T-helper 22 cell (primary cell): ENCODE measurements around the gene MTMR8.
"Not testable (repeated sequence)": the region's sequence is repeated elsewhere in the genome, so short reads cannot be mapped to it uniquely, and the experiment has no call there.

Experiments used
- DNase-seq: peaks from one replicate; pipeline ENCODE4 v3.0.0-alpha.2; 2020; ENCODE audit warnings: low read depth

Gene MTMR8

DNA sequence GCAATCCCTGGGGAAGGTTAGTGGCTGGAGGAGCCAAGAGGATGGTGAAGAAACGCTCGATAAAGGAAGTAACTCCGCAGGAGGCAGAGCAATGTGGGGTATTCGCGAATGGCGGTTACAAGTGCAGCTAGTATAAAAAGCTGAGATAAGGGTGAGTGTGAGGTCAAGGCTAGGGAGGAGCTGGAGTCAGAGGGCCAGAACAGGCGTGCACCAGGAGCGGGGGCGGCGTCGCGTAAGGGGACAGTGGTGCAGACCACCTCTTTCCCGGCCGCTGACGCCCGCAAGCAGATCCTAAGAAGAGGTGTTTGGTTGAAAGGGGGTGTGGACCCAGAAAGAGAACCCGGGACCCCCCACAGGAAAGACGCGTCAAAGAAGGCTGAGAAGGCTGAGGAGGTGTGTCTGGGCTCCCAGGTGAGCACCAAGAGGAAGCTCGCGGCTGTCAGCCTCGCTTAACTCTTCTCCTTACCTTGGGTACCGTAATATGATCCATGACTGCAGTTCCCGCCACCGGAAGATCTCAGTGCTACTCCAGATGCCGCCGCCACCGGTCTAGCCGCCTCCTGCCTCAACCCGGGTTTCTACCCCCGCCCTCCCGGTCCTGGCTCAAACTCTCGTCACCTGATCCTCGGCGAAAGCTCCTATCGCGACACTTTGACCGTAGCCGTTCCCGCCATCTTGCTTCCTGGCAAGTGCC, at the start of gene MTMR8:
TSS of gene MTMR8 (minus strand) at position 579 of the 694 bp plus-strand sequence. CDS start at position 490, 89 bp downstream.
- peak; percentile 65 for DNase-seq

DNA sequence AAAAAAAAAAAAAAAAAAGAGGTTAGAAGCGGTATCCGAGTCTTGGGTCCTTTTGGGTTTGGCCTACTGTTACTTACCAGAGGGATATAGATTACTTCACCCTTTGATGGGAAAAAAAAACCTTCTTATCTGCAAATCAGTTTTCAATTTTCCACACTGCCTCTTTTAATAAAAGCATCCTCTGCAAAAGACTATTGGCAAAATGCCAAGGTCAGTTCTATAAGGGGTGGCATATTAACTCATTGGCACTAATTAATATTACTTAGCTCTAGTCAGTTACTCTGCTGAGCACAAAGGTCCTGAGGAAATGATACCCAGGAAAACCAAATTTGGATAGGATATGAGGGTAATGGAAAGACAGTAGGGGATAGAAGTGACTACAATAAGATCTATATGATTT, 44.3 kb upstream of the MTMR8 start:
- no peak for DNase-seq

DNA sequence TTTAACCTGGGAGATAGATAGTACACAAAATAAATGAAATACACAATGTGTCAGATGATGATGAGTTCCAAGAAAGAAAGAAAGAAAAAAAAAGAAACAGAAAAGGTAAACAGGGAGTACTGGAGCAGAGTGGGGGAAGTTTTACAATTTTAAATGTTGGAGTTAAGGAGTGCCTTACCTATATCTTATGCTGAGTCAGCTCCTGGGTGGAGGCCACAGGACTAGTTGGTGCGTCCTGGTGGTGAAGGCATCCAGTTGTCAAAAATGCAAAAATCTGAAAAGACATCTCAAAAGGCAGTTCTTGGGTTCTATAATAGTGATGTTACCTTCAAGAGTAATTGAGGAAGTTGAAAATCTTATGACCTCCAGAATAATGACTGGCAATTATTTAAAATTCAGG, 42.4 kb upstream of the MTMR8 start:
- DNase-seq, result no peak

DNA sequence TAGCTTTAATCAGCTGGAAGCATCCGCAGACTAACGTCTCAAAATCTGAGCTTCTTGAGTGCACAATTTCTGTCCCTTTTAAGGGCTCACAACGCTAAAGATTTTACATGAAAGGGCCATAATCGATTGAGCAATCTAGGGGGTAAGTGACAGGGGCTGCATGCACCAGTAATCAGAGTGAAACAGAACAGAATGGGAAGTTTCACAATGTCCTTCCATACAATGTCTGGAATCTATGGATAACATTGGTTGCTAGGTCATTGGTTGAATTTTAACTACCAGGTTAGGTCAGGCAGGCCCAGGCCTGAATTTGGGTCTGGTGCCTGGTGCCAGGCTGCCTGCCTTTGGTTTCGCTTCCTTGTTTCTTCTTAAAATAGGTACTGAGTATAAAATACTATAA, 42.0 kb upstream of the MTMR8 start:
- no peak for DNase-seq

DNA sequence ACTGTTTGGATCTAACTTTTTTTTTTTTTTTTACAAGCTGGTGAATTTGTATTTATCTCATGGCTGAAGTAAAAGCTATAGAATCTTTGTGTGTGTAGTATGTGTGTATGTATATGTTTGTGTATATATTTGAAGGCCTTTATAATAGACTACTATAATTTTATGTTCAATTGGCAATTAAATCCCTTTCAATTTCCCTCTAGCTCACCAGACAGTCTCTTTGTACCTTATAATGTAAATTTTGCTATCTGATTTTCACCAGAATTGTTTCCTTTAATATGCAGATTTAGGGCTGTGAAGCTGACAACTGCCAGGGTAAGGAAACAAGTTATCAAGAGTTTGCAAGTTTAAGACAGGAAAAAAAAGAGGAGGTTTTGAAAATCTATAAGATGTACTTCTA, 33.1 kb upstream of the MTMR8 start:
- DNase-seq, result no peak

DNA sequence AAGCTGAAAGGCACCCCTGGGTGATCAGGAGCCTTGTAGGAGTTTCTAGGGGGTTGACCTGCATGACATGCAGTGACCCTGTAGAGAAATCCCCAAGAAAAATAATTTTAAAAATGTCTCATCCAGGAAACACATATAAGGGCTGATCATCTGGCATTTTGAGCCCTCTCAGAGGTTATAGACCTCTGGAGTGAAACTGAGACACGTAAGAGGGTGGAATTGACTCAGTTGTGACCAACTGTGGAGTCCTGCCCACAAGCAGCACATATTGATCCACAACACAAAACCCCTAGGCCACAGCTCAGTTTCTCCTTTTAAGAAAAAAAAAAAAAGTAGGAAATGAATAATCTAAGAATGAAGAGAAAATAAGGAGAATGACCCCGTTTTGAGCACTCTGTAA, 32.5 kb upstream of the MTMR8 start:
- DNase-seq, result no peak

DNA sequence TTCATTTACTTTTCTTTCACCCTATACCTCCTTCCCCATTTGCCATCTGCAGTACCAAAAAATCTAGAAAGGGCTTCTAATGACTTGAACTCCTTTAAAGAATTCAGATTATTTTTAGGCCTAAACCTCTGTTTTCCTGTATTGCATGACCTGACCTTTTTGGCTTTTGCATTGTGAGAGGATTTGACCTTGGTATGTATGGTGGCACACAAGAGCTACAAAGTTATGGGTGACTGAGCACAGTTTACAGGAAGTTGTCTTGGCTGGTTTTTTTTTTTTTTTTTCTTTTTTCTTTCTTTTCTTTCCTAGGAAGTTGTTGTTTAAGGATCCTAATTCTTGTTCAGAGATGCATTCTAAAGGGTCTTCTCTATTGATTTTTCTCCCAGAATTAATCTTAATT, 32.0 kb upstream of the MTMR8 start:
- no peak for DNase-seq

DNA sequence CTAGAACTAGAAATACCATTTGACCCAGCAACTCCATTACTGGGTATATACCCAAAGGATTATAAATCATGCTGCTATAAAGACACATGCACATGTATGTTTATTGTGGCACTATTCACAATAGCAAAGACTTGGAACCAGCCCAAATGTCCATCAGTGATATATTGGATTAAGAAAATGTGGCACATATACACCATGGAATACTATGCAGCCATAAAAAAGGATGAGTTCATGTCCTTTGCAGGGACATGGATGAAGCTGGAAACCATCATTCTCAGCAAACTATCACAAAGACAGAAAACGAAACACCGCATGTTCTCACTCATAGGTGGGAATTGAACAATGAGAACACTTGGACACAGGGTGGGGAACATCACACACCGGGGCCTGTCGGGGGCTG, 14.5 kb upstream of the MTMR8 start:
- not testable (repeated sequence) for DNase-seq

DNA sequence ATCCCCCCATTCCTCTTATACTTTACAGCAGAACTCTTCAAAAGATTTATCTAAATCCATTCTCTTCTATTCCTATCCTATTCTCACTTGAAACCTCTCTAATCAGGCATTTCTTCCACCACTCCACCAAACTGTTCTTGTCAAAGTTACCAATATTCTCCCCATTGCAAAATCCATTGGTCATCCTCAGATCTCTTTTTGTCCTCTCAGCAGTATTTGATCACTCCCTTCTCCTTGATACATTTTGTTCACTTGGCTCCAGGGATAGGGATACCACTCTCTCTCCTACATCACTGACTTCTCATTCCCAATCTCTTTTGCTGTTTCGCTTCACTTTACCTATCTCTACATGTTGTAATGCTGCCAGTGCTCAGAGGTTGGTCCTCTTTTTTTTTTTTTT, 2.8 kb upstream of the MTMR8 start:
- no peak for DNase-seq

DNA sequence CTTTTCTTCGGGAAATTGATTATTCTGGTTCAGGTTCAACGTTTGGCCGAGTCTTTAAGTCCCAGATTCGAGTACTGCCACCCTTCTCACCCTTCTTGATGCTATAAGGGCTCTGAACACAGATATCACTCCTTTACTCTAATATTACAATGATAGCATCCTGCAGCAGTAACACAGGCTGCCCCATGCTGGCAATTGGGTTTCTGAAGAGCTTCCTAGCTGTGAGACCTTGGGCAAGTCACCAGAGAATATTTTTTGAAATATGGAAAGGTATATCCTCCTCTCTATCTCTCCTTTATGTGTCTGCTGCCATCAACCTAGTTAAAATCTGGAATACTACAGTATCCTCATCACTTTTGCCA, 297 bp upstream of the MTMR8 start:
- DNase-seq, result no peak

DNA sequence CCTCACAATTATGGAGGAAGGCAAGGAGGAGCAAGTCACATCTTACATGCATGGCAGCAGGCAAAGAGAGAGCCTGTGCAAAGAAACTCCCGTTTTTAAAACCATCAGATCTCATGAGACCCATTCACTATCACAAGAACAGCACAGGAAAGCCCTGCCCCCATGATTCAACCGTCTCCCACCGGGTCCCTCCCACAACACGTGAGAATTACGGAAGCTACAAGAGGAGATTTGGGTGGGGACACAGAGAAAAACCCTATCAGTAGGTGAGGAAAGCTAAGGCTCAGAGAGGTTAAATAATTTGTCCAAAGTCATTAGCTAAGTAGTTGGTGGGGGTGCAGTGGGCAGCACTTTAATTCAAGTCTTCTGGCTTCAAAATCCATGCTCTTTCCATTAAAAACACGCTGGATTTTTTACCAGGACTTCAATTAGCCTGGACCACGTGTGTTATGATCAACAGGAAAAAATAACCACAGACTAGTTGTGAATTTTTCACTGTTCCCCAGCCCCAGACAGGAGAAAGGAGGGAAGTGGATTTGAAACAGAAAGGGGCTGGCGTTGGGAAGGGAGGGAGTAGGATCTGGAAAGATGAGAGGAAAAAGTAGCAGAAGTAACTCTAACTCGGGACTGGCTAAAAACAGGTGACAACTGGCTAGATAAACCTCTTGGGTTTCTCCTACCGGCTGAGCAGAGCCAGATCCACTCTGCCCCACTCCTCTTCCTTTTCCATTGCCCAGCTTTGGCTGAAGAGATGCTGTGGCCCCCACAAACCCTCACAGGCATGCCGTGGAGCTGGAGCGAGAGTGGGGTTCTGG, 986 bp downstream of the MTMR8 start:
- DNase-seq, result no peak

DNA sequence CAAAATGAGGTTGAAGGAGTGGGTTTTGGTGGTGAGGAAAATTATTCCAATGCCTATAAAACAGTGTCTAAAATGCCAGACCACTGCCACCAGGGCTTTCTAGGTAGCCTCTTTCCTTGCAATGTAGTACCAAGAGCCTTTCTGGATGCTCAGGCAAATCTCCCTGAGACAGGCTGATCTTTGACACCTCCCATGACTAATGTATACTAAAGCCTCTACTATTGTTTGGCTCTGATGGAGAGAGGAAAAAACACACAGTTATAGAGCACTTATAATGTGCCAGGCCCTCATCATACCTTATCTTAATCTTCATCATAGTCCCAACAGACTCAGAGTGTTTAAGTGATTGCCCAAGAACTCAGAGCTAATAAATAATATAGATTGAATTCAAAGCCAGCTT, 5.8 kb downstream of the MTMR8 start:
- DNase-seq, result no peak

DNA sequence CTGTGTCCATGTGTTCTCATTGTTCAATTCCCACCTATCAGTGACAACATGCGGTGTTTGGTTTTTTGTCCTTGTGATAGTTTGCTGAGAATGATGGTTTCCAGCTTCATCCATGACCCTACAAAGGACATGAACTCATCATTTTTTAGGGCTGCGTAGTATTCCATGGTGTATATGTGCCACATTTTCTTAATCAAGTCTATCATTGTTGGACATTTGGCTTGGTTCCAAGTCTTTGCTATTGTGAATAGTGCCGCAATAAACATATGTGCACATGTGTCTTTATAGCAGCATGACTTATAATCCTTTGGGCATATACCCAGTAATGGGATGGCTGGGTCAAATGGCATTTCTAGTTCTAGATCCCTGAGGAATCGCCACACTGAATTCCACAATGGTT, 14.5 kb downstream of the MTMR8 start:
- DNase-seq, result not testable (repeated sequence)

DNA sequence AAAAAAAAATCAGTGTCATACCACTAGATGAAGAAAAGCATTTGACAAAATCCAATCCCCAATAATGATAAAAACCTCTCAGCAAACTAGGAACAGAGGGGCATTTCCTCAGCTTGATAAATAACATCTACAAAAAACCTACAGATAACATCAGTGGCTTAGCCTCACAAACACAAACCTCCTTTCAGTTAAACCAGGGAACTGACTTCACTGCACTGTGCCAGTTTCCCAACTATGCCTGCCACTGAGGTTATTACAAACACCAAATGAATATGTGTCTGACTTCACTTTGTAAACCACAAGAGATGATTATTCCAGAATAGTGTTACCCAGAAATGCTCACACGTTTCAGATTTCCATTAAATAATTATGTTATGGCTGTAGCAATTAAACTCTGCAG, 15.3 kb downstream of the MTMR8 start:
- DNase-seq, result no peak

DNA sequence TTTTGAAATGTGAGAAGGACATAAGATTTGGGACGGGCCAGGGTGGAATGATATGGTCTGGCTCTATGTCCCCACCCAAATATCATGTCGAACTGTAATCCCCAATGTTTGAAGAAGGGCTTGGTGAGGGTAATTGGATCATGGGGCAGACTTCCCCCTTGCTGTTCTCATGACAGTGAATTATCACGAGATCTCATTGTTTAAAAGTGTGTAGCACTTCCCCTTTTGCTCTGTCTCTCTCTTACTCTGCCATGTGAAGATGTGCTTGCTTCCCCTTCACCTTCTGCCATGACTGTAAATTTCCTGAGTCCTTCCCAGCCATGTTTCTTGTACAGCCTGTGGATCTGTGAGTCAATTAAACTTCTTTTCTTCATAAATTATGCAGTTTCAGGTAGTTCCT, 17.5 kb downstream of the MTMR8 start:
- no peak for DNase-seq

DNA sequence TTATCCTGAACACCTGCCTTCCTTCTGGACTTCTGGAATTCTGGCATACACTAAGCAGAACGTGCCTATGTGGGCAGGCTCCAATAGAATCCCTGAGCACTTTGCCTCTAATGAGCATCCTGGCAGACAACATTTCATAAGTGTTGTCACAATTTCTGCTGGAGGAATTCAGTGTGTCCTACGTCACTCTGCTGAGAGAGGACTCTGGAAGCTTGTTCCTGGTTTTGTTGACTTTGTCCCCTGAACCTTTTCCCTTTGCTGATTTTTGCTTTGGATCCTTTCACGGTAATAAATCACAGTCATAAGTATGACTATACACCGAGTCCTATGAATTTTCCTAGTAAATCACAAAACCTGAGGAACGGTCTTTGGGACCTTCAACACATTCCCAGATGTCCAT, 43.2 kb downstream of the MTMR8 start:
- no peak for DNase-seq

DNA sequence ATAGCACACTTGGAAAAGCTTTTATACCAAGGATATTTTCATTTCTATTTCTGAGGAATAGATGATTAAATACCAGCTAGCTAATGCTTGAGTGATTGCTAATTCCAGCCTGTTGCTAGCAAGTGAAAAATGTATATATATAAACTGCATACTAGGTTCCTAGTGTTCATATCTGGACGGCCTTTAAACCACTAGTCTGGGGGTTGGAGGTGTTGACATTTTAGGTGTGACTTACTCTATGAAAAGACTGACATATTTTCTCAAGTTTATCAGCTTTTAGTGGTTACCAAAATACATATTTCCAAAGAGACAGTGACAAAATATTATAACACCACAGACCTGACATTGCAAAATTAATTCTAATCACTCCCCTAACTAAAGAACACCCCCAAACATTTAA, 44.7 kb downstream of the MTMR8 start:
- DNase-seq, result no peak

DNA sequence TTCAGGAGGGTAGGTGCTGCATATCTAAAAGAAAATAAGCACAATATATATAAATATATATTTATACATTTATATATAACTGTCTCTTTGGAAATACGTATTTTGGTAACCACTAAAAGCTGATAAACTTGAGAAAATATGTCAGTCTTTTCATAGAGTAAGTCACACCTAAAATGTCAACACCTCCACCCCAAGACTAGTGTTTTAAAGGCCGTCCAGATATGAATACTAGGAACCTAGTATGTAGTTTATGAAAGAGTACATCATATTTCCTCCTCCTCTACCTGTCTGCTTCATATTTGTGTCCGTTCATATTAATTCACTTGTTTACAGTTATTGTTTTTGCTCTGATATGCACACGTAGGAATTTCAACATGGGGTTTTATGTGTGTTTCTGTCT, 45.2 kb downstream of the MTMR8 start:
- DNase-seq, result no peak

DNA sequence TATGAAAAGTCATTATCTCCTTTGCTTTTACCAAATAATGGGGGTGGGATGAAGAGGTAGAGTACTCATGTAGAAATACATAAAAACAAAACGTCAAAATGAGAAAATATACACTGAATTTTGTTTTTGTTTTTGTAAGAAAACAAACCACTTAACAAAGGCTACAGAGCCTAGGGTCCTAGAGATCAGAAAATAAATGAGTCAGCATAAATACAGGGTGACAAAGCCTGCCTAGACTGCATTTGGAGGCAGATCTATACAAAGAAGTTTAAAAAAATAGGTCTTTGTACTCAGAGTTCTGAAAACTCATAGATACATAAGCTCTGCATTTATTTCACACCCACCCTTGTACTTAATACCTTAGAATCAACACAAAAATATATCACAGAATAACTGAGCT, 52.4 kb downstream of the MTMR8 start:
- no peak for DNase-seq

DNA sequence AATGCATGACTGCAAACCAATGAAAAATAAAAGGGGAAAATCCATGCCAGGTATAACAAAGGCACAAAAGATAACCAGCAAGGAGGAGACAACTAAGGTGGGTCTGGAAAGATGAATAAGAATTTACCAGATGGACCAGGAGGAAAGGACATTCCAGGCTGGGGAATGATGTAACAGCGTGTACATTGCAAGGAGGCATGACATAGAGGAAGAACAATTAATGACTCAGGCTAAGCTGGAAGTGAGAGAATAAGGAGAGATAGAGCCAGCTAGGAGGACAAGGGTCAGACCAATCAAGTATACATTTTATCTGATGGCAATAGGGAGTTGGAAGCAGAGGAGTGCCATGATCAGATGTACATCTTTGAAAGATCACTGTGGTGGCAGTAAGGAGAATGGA, 57.0 kb downstream of the MTMR8 start:
- no peak for DNase-seq

DNA sequence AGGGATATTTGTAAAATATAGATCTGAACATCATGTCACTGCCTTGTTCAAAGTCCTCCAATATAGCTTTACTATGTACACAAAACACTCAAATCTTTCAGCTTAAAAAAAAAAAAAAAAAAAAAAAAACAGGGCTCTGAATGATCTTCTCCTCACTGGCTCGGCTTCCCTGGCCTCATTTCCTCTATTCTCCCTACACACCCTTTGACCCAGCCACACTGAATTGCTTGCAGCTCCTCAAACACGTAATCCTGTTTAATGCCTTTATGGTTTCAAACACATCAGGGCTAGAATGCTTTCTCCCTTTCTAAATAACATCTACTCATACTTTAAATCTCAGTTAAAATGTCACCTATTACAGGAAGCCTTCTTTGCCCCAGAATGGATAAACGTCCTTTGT, 60.8 kb downstream of the MTMR8 start:
- DNase-seq, result no peak

DNA sequence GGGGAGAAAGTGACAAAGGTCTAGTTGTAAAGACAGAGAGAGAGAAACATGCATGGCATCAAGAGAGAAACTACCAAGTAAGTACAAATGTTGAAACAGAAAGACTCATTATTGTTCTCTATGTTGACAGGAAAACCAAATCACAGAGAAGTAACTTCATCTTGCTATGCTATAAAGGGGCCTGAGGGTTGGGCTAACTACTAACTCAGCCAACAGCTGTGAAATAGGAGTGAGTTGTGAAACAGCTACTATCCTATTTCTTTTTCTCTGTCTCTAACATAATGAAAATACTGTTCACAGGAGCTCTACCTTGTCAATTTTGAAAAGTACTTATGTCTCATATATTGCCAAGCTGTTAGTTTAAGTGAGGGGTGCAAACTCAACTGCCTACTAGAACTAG, 65.0 kb downstream of the MTMR8 start:
- DNase-seq, result no peak

DNA sequence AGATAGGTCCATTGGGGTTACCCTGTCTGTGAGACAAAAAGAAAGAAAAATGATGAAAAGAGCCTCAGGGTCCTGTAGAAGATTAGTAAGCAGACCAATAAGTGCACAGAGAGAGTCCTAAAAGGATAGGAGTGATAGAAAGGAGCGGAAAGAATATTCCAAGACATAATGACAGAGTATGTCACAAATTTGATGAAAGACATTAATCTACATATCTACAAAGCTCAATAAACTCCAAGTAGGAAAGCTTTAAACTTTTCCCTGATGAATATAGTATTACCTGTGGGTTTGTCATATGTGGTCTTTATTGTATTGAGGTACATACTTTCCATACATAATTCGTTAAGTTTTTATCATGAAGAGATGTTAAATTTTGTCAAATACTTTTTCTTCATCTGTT, 73.7 kb downstream of the MTMR8 start:
- DNase-seq, result no peak

DNA sequence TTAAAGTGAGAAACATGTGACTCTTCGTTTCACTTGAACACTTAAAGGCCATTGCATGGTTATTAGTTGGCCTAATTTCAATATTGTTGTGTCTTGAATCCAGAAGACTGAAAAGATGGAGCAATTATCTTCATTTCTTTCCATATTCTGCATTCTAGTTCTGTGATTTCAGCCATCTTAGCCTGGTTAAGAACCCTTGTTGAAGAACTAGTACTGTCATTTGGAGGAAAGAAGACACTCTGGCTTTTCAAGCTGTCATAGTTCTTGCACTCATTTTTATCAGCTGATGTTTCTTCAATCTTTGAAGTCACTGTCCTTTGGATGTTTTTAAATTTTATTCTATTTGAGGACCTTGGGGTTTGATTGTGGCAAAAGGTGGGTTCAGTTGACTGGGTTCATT, 81.6 kb downstream of the MTMR8 start:
- no peak for DNase-seq
